Measurements from ENCODE around the gene GPR21.

DNA sequence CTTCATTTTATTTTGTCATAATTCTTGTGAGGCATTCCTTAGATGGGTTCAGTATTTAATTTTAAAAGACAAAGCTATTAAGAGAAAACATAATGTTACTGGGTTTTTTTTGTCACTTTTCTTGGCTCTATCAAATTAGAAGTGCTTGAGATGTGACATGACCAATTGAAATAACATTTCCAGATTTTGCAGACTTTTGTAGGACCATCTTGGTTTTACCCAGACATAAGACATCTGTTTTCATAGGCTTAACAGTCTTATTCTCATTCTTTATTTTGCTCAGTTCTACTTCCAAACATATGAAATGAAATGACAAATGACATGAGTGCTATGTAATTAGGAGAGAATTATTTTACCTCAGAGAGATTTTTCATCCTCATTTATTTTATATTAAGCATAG is 19.6 kb downstream of the GPR21 start:
- TF ChIP-seq ZNF8 (CRISPR knock-in tag; IDR thresholded peaks at IDR 0.05): no peak
- no peak for TF ChIP-seq TOX (CRISPR knock-in tag; IDR thresholded peaks at IDR 0.05; ENCODE audit: borderline replicate concordance)
- TF ChIP-seq OSR1 (CRISPR knock-in tag; IDR thresholded peaks at IDR 0.05): no peak
- TF ChIP-seq, protein P1, sequence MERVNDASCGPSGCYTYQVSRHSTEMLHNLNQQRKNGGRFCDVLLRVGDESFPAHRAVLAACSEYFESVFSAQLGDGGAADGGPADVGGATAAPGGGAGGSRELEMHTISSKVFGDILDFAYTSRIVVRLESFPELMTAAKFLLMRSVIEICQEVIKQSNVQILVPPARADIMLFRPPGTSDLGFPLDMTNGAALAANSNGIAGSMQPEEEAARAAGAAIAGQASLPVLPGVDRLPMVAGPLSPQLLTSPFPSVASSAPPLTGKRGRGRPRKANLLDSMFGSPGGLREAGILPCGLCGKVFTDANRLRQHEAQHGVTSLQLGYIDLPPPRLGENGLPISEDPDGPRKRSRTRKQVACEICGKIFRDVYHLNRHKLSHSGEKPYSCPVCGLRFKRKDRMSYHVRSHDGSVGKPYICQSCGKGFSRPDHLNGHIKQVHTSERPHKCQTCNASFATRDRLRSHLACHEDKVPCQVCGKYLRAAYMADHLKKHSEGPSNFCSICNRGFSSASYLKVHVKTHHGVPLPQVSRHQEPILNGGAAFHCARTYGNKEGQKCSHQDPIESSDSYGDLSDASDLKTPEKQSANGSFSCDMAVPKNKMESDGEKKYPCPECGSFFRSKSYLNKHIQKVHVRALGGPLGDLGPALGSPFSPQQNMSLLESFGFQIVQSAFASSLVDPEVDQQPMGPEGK (CRISPR knock-in tag; IDR thresholded peaks at IDR 0.05; ENCODE audit: borderline replicate concordance): no peak
- TF ChIP-seq ZNF565 (CRISPR knock-in tag; conservative IDR thresholded peaks at IDR 0.05; ENCODE audit: low read depth): no peak
- no peak for TF ChIP-seq ZFP30 (CRISPR knock-in tag; IDR thresholded peaks at IDR 0.05)
- TF ChIP-seq ZNF70 (CRISPR knock-in tag; IDR thresholded peaks at IDR 0.05): no peak
- TF ChIP-seq GLIS3 (CRISPR knock-in tag; IDR thresholded peaks at IDR 0.05): no peak
- TF ChIP-seq TCF4 (CRISPR knock-in tag; IDR thresholded peaks at IDR 0.05; ENCODE audit: borderline replicate concordance): no peak
- no peak for TF ChIP-seq BACH2 (CRISPR knock-in tag; IDR thresholded peaks at IDR 0.05; ENCODE audit: borderline replicate concordance)
- TF ChIP-seq, protein P2, sequence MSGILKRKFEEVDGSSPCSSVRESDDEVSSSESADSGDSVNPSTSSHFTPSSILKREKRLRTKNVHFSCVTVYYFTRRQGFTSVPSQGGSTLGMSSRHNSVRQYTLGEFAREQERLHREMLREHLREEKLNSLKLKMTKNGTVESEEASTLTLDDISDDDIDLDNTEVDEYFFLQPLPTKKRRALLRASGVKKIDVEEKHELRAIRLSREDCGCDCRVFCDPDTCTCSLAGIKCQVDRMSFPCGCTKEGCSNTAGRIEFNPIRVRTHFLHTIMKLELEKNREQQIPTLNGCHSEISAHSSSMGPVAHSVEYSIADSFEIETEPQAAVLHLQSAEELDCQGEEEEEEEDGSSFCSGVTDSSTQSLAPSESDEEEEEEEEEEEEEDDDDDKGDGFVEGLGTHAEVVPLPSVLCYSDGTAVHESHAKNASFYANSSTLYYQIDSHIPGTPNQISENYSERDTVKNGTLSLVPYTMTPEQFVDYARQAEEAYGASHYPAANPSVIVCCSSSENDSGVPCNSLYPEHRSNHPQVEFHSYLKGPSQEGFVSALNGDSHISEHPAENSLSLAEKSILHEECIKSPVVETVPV (CRISPR knock-in tag; IDR thresholded peaks at IDR 0.05): no peak
- TF ChIP-seq, protein P3, sequence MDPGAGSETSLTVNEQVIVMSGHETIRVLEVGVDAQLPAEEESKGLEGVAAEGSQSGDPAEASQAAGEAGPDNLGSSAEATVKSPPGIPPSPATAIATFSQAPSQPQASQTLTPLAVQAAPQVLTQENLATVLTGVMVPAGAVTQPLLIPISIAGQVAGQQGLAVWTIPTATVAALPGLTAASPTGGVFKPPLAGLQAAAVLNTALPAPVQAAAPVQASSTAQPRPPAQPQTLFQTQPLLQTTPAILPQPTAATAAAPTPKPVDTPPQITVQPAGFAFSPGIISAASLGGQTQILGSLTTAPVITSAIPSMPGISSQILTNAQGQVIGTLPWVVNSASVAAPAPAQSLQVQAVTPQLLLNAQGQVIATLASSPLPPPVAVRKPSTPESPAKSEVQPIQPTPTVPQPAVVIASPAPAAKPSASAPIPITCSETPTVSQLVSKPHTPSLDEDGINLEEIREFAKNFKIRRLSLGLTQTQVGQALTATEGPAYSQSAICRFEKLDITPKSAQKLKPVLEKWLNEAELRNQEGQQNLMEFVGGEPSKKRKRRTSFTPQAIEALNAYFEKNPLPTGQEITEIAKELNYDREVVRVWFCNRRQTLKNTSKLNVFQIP (CRISPR knock-in tag; IDR thresholded peaks at IDR 0.05; ENCODE audit: borderline replicate concordance, low read depth): no peak

Measured in SK-N-SH treated with all-trans-retinoic acid at 6 μM for 48 hours (cell line).